Measurements from ENCODE around the gene IPO9.

GRCh38 chr1:201886103-201886885 is 57.3 kb downstream of the IPO9 start:
- TF ChIP-seq CTCF (IDR thresholded peaks at IDR 0.05; ENCODE audit: low read length) (no peak), EZH2 (IDR thresholded peaks at IDR 0.05; ENCODE audit: borderline replicate concordance, low read length) (no peak)
